ENCODE measurements around the gene TBCA.
A peak's percentile ranks its signal among the peaks of the same experiment; 100 is the strongest.
"Not testable (repeated sequence)": the region's sequence is repeated elsewhere in the genome, so short reads cannot be mapped to it uniquely, and the experiment has no call there.

Gene TBCA

DNA sequence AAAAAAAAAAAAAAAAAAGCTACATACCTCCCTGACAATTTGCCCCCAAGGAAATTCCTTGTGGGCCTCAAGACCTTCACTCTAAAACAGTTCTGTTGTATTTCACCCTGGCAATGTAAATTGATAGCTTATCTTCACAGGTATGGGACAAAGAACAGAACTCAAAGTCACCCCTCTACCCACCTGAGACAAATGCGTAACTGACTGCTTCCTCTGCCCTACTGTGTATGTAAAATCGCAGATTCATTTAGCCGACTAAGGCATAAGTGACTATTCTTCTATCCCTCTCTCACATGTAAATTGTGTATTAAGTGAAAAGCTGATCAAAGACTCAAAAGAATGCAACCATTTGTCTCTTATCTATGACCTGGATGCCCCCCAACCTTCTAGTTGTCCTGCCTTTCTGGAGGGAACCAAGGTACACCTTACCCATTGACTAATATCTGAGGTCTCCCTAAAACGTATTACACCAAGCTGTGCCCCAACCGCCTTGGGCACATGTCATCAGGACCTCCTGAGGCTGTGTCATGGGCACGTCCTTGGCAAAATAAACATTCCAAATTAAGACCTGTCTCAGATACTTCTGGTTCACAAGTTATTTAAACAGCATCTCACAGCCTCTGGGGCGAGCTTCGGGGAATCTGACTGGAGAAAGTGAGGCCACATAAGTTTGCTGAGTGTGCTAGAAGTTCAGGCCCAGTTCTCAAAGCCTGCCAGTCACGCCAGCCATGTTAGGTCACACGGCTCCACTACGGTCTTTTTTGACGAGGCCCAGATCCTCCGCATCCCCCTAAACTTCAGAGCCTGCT is 954 bp downstream of the TBCA start:
- in situ Hi-C loops (cut with MboI; ENCODE audit: low pct_unique_long_range_greater_than_20kb, low sequenced_read_pairs): no loop called here
- no peak for DNase-seq

DNA sequence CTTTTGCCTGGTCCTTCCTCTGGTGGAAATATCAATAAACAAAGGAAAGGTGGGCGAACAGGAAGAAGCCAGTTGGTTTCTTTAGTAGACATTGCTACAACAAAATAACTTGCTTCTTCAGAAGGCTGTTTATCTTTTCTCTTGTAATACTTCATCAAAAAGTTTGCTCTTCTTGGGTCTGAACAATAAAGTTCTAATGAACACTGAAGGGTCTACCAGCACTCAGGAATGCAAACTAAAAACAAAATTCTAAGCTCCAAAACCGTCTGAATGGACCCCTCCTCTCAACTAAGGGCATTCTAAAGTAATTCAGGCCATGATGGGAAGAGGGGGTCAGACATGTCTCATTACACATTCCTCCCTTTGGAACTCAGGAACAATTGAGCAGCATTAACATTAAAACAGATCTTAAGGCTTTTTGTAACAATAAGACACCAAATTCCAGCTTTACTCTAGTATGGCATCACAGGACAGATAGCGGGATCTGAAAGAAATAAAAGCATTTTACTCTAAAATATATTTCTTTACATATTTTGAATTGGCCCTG is 2.3 kb downstream of the TBCA start:
- in situ Hi-C loops (cut with MboI; ENCODE audit: low pct_unique_long_range_greater_than_20kb, low sequenced_read_pairs): no loop called here
- no peak for DNase-seq

DNA sequence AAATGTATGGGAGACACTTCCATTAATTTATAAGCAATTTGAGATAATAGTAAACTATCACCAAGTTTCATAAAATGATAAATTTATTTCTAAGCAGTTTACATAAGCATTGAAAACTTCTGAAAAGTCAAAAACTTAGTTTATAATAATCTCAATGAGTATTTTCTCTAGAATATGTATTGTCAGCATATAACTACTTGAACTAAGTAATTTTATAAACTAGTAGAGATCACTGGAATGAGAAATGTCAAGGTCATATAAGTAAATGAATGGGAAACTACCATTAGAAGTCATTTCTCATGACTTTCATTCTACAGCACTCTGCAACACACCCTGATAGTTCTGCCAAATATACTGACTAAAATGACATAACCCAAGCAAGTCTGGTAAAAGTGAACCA is 3.4 kb downstream of the TBCA start:
- in situ Hi-C loops (cut with MboI; ENCODE audit: low pct_unique_long_range_greater_than_20kb, low sequenced_read_pairs): no loop called here
- DNase-seq: no peak

DNA sequence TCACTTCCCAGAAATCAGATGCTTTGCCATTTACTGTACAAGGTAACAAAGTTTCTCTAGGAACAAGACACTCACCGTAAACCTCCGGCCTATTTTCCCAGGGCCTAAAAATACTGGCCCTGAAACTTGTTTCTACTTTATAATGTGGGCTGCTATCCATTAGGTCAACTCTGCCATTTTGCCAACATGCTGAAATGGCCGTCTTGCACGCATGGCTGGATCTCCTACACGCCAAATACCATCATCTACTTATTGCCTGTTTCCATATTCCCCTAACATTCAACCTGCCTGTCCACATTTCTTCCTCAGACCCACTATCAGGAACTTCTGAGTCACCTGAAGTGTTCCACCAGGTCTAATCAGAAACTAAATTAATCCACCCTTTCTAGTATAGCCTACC is 4.7 kb downstream of the TBCA start:
- in situ Hi-C loops (cut with MboI; ENCODE audit: low pct_unique_long_range_greater_than_20kb, low sequenced_read_pairs): no loop called here
- DNase-seq: no peak

DNA sequence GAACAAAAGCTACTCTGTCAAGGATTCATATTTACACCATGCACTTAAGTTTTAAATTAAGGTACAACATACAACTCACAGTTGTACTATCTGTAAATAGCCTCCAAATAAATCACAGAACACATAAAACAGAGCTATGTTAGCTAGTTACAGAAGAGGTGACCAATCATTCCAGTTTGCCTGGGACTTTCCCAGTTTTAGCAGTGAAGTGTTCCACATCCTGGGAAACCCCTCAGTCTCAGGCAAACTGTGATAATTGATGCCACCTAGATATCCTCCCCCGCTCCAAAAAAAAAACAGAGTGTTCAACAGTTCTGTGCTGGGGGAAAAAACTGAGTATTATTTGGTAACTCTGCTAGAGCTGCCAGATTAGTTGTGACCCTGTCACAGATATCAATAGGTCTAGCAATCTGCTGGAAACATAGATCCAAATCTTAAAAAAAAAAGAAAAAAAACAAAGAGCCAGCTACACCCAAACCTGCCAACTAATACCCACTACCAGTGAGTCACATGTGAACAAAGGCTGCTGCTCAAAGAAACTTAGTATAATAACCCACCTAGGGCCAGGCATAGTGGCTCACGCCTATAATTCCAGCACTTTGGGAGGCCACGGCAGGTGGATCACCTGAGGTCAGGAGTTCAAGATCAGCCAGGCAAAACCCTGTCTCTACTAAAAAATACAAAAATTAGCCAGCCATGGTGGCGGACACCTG is 5.7 kb downstream of the TBCA start:
- in situ Hi-C loops (cut with MboI; ENCODE audit: low pct_unique_long_range_greater_than_20kb, low sequenced_read_pairs): no loop called here

DNA sequence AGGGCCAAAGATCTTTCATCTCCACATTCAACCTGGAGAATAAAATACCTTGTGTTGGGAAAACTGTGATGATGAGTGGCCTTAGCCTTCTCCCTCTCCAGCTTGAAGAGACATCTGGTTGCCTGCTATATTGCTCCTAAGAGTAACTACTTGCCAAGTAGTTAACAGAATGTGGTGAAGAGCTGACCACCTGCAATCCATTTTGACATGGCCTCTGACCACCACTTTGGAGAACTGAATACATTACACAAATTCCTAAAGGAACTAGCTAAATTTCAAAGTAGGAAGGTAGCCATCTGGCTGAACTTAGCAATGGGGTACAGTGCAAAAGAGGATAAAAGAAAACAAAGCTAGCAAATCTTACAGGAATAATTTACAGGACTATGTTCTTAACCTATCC is 7.2 kb downstream of the TBCA start:
- in situ Hi-C loops (cut with MboI; ENCODE audit: low pct_unique_long_range_greater_than_20kb, low sequenced_read_pairs): no loop called here
- no peak for DNase-seq

More for the DNA sequence above, 5.7 kb downstream of the TBCA start:
- DNase-seq: no peak

DNA sequence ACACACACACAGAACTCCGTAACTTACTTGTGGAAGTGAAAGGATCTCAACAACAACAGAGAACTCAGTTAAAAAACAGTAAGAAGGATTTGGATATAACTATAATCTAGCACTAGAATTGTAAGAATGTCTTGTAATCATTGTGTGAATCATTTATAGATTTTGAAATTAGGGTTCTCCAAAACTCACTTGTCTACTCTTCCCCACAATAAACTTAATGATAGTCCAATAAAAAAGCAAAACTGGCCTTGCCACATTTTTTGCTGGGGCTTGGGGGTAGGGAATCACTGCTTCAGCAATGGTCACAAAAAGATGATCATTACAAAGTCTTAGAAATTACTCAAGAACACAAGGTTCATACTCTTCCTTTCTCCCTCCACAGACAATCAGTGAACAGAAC is 8.8 kb downstream of the TBCA start:
- no peak for DNase-seq
- in situ Hi-C loops (cut with MboI; ENCODE audit: low pct_unique_long_range_greater_than_20kb, low sequenced_read_pairs): no loop called here

DNA sequence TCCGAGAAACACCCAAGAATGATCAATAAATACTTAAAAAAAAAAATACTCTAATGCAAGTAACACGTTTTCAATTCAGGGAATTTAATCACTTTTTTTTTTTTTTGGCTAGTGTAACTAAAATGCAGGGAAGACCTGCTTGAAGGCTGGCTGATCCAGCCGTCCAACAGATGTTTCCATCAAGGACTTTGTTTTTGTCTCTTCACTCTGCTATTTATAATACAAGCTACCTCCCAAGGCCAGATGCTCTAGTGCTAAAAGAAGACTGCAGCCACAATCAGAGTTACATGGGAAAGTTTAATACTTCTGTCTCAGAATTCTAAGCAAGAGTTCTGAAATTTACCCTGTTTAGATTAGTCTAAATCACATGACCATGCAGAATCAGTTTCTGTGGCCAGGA is 14.5 kb downstream of the TBCA start:
- in situ Hi-C loops (cut with MboI; ENCODE audit: low pct_unique_long_range_greater_than_20kb, low sequenced_read_pairs): no loop called here
- DNase-seq: no peak

DNA sequence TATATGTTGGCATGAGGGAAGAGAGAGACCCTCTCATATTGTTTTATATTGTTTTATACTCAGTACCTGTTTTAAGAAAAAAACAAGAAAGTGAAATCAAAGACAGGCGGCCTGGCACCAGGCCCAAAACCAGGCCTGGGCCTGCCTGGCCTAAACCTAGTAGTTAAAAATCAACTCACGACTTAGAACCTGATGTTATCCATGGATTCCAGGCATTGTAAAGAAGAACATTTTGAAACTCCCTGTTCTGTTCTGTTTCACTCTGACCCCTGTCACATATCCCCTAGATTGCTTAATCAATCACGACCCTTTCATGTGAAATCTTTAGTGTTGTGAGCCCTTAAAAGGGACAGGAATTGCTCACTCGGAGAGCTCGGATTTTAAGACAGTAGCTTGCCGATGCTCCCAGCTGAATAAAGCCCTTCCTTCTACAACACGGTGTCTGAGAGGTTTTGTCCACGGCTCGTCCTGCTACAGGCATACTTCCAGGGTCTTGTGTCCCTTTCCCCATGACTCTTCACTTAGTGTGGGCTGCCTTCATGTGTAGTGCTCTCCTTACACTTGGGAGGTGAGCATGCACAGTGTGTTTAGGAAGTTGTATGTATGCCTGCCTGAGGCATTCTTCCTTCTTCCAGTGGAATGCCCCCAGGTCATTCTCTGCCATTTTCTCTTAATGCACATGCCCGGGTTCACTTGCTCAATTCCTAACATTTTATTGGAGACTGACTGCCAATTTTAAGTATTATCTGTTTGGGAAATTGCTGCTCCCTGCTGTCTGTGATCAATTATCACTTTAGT is 17.8 kb downstream of the TBCA start:
- no peak for DNase-seq
- in situ Hi-C loops (cut with MboI; ENCODE audit: low pct_unique_long_range_greater_than_20kb, low sequenced_read_pairs): no loop called here

DNA sequence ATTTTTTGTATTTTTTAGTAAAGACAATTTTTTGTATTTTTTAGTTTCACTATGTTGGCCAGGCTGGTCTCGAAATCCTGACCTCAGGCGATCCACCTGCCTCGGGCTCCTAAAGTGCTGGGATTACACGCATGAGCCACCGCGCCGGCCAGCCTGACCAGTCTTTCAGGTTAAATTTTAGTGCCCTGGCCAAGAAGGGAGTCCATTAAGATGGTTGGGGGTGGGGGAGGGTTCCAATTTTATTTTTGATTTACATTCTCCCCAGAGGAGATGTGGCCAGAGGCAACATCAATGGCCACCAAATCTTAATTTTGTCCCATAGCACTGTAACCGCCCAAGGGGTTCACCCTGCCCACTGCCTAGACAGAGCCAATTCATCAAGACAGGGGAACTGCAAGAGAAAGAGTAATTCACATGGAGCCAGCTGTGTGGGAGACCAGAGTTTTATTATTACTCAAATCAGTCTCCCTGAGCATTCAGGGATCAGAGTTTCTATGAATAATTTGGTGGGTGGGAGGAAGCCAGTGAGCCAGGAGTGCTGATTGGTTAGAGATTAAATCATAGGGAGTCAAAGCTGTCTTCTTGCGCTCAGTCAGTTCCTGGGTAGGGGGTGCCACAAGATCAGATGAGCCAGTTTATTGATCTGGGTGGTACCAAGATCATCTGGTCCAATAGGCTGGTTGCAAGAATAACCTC is 24.7 kb downstream of the TBCA start:
- DNase-seq: no peak

DNA sequence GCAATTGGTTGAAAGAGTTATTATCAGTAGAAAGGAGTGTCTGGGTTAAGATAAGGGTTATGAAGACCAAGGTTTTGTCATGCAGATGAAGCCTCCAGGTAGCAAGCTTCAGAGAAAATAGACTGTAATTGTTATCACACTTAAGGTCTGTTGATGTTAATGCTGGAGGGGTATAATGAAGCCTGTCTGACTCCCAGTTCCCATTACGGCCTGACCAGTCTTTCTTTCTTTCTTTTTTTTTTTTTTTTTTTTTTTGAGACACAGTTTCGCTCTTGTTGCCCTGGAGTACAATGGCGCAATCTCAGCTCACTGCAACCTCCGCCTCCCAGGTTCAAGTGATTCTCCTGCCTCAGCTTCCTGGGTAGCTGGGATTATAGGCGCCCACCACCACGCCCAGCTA is 25.2 kb downstream of the TBCA start:
- DNase-seq; in situ Hi-C loops (cut with MboI; ENCODE audit: low pct_unique_long_range_greater_than_20kb, low sequenced_read_pairs): not testable (repeated sequence)

More for the DNA sequence above, 24.7 kb downstream of the TBCA start:
- in situ Hi-C loops (cut with MboI; ENCODE audit: low pct_unique_long_range_greater_than_20kb, low sequenced_read_pairs): no loop called here

DNA sequence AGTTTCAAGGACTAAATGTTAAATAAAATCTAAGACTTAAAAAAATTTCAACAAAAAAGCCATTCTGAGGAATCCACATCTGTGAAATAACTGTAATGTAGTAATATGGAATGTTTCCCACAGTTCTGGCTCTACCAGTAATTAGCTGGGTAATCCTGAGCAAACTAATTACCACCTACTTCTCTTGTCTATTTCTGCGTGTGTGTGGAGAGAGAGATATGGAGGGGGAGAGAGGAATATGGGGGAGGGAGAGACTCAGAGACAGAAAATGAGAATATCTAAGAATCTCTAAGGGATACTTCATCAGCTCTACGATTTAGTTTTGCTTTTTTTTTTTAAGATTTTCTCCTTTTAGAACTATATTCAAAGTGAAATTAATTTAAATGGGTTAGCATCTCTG is 28.0 kb downstream of the TBCA start:
- in situ Hi-C loops (cut with MboI; ENCODE audit: low pct_unique_long_range_greater_than_20kb, low sequenced_read_pairs): no loop called here
- no peak for DNase-seq

DNA sequence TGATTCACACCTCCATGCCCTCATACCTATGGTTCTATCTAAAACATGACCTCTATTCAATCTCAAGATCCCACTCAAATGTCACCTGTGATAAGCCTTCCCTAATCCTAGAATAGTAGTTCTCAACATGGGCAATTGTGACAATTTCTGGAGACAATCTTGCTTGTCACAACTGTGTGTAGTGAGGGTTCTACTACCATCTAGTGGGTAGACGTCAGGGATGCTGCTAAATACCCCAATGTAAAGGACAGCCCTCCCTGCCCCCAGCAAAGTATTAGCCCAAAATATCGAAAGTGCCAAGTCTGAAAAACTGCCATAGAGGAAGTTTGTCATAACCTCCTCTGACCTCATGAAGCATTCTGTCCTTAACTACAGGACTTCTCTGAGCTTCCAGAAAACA is 32.0 kb downstream of the TBCA start:
- in situ Hi-C loops (cut with MboI; ENCODE audit: low pct_unique_long_range_greater_than_20kb, low sequenced_read_pairs): no loop called here
- DNase-seq: peak; percentile 8

DNA sequence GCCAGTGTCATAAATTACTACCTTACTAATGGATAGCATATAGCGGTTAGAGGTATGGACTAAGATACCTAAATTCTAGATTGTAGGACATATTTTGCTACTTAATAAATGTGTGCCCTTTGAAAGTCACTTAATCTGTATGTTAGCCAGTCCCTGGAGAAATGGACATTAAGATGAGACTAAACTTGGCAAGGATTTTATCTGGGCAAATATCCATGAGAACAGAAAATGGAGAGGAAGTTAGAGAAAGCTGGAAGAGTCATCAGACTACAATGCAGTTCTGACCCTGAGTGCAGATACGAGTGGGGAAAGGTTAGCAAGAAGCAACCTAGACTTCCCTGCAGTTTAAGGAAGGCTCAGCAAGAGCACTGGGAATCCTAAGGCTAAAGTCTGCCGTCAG is 33.0 kb downstream of the TBCA start:
- in situ Hi-C loops (cut with MboI; ENCODE audit: low pct_unique_long_range_greater_than_20kb, low sequenced_read_pairs): no loop called here
- no peak for DNase-seq

DNA sequence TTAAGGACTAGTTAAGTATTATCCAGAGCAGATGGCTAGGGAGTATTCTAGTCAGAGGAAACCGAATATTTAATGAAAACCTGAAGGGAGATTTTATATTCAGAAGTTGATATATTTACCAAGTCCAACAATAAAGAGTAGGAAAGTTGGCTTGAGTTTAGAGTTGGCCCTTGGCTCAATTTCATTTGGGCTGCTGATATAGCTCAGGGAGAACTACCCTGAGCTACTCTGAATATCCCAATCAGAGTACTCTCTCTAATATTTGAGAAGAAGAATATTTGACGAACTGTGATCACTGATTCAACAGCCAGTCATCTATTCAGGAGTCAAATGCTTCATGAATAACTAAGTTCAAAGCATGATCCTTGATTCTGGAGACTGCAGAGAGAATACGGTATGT is 34.5 kb downstream of the TBCA start:
- DNase-seq: no peak
- in situ Hi-C loops (cut with MboI; ENCODE audit: low pct_unique_long_range_greater_than_20kb, low sequenced_read_pairs): no loop called here

DNA sequence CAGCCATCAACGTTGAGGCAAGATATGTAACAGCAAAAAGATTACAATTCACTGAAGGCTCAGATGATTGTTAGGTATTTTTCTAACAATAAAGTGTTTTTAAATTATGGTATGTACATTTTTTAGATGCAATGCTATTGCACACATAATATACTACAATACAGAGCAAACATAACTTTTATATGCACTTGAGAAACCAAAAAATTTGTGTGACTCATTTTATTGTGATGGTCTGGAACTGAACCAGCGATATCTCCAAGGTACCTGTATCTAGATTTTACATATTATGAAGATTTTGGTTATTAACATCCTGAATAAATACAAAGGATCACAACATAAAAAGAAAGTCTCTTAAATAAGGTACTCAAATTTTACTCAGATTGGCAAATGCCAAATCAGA is 41.3 kb downstream of the TBCA start:
- no peak for DNase-seq
- in situ Hi-C loops (cut with MboI; ENCODE audit: low pct_unique_long_range_greater_than_20kb, low sequenced_read_pairs): no loop called here

DNA sequence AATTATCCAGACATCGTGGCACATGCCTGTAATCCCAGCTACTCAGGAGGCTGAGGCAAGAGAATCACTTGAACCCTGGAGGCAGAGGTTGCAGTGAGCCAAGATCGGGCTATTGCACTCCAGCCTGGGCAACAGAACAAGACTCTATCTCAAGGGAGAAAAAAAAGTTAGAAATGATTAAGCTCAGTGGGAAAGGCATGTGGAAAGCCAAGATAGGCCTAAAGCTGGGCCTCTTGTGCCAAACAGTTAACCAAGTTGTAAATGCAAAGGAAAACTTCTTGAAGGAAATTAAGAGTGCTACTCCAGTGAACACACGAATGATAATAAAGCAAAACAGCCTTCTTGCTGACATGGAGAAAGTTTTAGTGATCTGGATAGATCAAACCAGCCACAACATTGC is 43.0 kb downstream of the TBCA start:
- no peak for DNase-seq
- in situ Hi-C loops (cut with MboI; ENCODE audit: low pct_unique_long_range_greater_than_20kb, low sequenced_read_pairs): no loop called here

DNA sequence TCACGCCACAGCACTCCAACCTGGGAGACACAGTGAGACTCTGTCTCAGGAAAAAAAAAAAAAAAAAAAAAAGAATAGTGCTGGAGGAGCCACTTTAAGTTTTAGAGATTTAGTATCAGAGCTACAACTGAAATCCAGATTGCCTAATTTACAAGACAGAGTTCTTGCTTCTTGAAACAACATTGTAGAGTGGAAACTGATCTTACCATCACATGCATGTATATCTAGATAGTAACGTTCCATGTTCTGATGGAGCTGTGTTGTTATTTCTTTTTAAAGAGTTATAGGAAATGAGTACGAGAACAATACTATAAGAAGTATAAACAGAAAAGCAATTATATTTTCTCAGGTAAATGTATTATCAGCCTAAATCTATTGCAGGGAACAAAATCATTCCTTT is 48.9 kb downstream of the TBCA start:
- in situ Hi-C loops (cut with MboI; ENCODE audit: low pct_unique_long_range_greater_than_20kb, low sequenced_read_pairs): no loop called here
- DNase-seq: no peak

DNA sequence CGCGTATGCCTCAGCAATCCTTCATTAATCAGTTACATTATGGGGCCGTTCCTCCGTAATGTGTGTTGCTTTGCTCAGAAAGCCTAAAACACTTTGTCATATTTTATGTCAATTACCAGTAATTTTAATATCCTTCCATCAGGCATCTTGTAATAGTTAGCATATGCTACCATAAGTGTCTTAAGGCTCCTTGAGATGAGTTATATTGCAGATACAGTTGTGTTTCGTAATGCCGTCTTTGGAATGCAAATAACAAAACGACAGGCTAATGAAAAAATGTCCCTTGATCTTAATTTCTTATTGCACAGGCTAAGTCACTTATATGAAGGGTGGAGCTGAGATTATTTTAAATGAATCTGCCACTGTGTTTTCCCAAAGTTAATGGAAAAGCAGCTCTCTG is 50.5 kb downstream of the TBCA start:
- DNase-seq: no peak
- in situ Hi-C loops (cut with MboI; ENCODE audit: low pct_unique_long_range_greater_than_20kb, low sequenced_read_pairs): no loop called here

Data from KBM-7 (cell line).